HL-60 (cell line): ENCODE data around the gene SERPINB1.

ENCODE experiments used
- CTCF ChIP-seq: IDR thresholded peaks from one replicate; pipeline ENCODE4 v1.5.1; 2011; ENCODE audit warnings: low read length, control low read depth, inconsistent platforms; ENCODE audit not compliant: insufficient read depth
- POLR2AphosphoS5 ChIP-seq: IDR thresholded peaks from 2 replicates; pipeline ENCODE4 v1.6.1; 2012; ENCODE audit warnings: low read depth
- REST ChIP-seq: IDR thresholded peaks from 2 replicates; pipeline ENCODE4 v1.6.1; 2012; ENCODE audit warnings: low read depth; ENCODE audit not compliant: insufficient replicate concordance

- TF ChIP-seq CTCF = no peak
- TF ChIP-seq REST = no peak
- TF ChIP-seq POLR2AphosphoS5 = peak; percentile 32; the same call in 1 of the 2 replicates
Measured at GRCh38 chr6:2786269-2786668, 55.4 kb downstream of the SERPINB1 start.
